Dermis microvascular lymphatic vessel endothelial cell (primary cell): Measurements from ENCODE around the gene HS6ST2. TPM values are rescaled to one million over a fixed set of nuclear protein-coding genes. Genes with fewer than 3 reads are reported as not detected.
"Not testable (repeated sequence)": the region's sequence is repeated elsewhere in the genome, so short reads cannot be mapped to it uniquely, and the experiment has no call there.

Experiments used
- DNase-seq, 2 donors: peaks; one replicate each; pipeline versions ENCODE4 v3.0.0 to v3.0.0-alpha.2; 2010; ENCODE audit warnings: low read depth in 2 of 2
- total RNA-seq: library from RNA; depleted of rRNA; stranded (reverse); fragments of >200 nt; gene quantifications from 2 replicates; pipeline ENCODE4 v1.2.1, GENCODE V29; 2014

HS6ST2 gene
- under 0.01 and 0.13 TPM in 2 replicates for total RNA-seq

- DNase-seq, result no peak
Measured at GRCh38 chrX:132958091-132958703, at the start of gene HS6ST2. Gene HS6ST2, minus strand, starts transcription at chrX:132958629.

GRCh38 chrX:133007458-133007857 lies 49.0 kb upstream of the HS6ST2 start:
- no peak for DNase-seq

- no peak for DNase-seq
Measured at GRCh38 chrX:133005616-133006015, 47.2 kb upstream of the HS6ST2 start.

- no peak for DNase-seq
Measured at GRCh38 chrX:133005042-133005441, 46.6 kb upstream of the HS6ST2 start.

- DNase-seq, result no peak
Measured at GRCh38 chrX:132999209-132999608, 40.8 kb upstream of the HS6ST2 start.

GRCh38 chrX:132990835-132991234 lies 32.4 kb upstream of the HS6ST2 start:
- DNase-seq, result no peak

- no peak for DNase-seq
Measured at GRCh38 chrX:132986556-132986955, 28.1 kb upstream of the HS6ST2 start.

- no peak for DNase-seq
Measured at GRCh38 chrX:132984058-132984650, 25.7 kb upstream of the HS6ST2 start.

GRCh38 chrX:132983496-132983895 lies 25.1 kb upstream of the HS6ST2 start:
- DNase-seq, result no peak

- DNase-seq, result not testable (repeated sequence)
Measured at GRCh38 chrX:132980035-132980434, 21.6 kb upstream of the HS6ST2 start.

GRCh38 chrX:132968296-132968949 lies 10.0 kb upstream of the HS6ST2 start:
- DNase-seq, result no peak

GRCh38 chrX:132967049-132967448 lies 8.6 kb upstream of the HS6ST2 start:
- no peak for DNase-seq

GRCh38 chrX:132965461-132965860 lies 7.0 kb upstream of the HS6ST2 start:
- DNase-seq, result no peak

GRCh38 chrX:132961511-132961910 lies 3.1 kb upstream of the HS6ST2 start:
- DNase-seq, result no peak

GRCh38 chrX:132957211-132958090 lies 978 bp downstream of the HS6ST2 start:
- no peak for DNase-seq

- no peak for DNase-seq
Measured at GRCh38 chrX:132956421-132957210, 1.8 kb downstream of the HS6ST2 start.

GRCh38 chrX:132955690-132956089 lies 2.7 kb downstream of the HS6ST2 start:
- no peak for DNase-seq

GRCh38 chrX:132954323-132954722 lies 4.1 kb downstream of the HS6ST2 start:
- DNase-seq, result no peak

GRCh38 chrX:132953354-132953753 lies 5.1 kb downstream of the HS6ST2 start:
- DNase-seq, result no peak

- DNase-seq, result no peak
Measured at GRCh38 chrX:132948648-132949260, 9.7 kb downstream of the HS6ST2 start.
